GM19463 (cell line): ENCODE results near the gene CALML4.

ENCODE experiments used
- ATAC-seq: cut with Tn5 transposase; IDR thresholded peaks from one replicate; pipeline ENCODE4 v1.9.1; 2021; ENCODE audit warnings: mild to moderate bottlenecking, moderate library complexity; ENCODE audit not compliant: unreplicated experiment

CALML4 gene

GRCh38 chr15:68151277-68151676 lies 53.9 kb downstream of the CALML4 start:
- no peak for ATAC-seq

- ATAC-seq, result no peak
Measured at GRCh38 chr15:68150187-68150586, 54.9 kb downstream of the CALML4 start.

GRCh38 chr15:68149059-68149458 lies 56.1 kb downstream of the CALML4 start:
- ATAC-seq, result no peak

GRCh38 chr15:68148039-68148438 lies 57.1 kb downstream of the CALML4 start:
- ATAC-seq, result no peak

GRCh38 chr15:68145706-68146105 lies 59.4 kb downstream of the CALML4 start:
- no peak for ATAC-seq

GRCh38 chr15:68143785-68144184 lies 61.3 kb downstream of the CALML4 start:
- no peak for ATAC-seq

- ATAC-seq, result no peak
Measured at GRCh38 chr15:68143129-68143528, 62.0 kb downstream of the CALML4 start.
